Measurements from ENCODE around the gene RNF151.

RNF151 gene

DNA sequence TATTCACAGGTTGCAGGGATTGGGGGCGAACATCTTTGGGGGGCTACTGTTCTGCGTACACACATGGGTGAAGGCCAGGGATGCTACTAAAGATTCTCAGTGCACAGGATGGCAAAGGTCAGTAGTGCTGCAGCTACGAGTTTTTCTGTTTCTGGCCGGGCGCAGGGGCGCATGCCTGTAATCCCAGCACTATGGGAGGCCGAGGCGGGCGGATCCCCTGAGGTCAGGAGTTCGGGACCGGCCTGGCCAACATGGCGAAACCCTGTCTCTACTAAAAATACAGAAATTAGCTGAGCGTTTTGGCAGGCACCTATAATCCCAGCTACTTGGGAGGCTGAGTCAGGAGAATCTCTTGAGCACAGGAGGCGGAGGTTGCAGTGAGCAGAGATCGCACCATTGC lies 46.9 kb downstream of the RNF151 start:
- peaks cover 7 to 17% (median 14%) of the 10 kb centered on the region in 4 experiments for H3K4me1 ChIP-seq (ENCODE audit: control extremely low read depth in 1 of 4, control insufficient read depth in 4 of 4, insufficient read depth in 4 of 4, low read length in 3 of 4)
- no peak for DNase-seq
- CTCF ChIA-PET = interaction anchor here (1.2 to 1.5 kb wide), 2 partner anchors 10 to 19 kb away, joined by 3 to 7 read pairs; no protein-coding TSS in a partner anchor
- H3K27me3 ChIP-seq (replicated peaks in 2 of 5; ENCODE audit: control insufficient read depth in 4 of 5, insufficient read depth in 5 of 5, low read length in 4 of 5) = peaks cover 0 to 4% (median 0%) of the 10 kb centered on the region in 5 experiments
- H3K36me3 ChIP-seq (ENCODE audit: control insufficient read depth in 4 of 4, insufficient read depth in 4 of 4, low read length in 3 of 4) = no peaks in the 10 kb centered on the region
- no peaks in the 10 kb centered on the region for H3K9me3 ChIP-seq (ENCODE audit: control extremely low read depth in 1 of 5, control insufficient read depth in 4 of 5, insufficient read depth in 2 of 5, low read depth in 1 of 5, low read length in 4 of 5)
- H3K27ac ChIP-seq (ENCODE audit: insufficient read depth in 1 of 2, low read depth in 1 of 2, low read length in 2 of 2, poor library complexity in 1 of 2, severe bottlenecking in 2 of 2) = no peak overlapping the region
- H3K4me3 ChIP-seq (ENCODE audit: control insufficient read depth in 1 of 7, extremely low read depth in 1 of 7, insufficient read depth in 4 of 7, low read depth in 2 of 7, low read length in 6 of 7) = no peak overlapping the region
- 98% methylated on average over 12 of the region's 15 CpGs for WGBS (ENCODE audit: insufficient coverage)
- POLR2A ChIA-PET = no interaction called here

DNA sequence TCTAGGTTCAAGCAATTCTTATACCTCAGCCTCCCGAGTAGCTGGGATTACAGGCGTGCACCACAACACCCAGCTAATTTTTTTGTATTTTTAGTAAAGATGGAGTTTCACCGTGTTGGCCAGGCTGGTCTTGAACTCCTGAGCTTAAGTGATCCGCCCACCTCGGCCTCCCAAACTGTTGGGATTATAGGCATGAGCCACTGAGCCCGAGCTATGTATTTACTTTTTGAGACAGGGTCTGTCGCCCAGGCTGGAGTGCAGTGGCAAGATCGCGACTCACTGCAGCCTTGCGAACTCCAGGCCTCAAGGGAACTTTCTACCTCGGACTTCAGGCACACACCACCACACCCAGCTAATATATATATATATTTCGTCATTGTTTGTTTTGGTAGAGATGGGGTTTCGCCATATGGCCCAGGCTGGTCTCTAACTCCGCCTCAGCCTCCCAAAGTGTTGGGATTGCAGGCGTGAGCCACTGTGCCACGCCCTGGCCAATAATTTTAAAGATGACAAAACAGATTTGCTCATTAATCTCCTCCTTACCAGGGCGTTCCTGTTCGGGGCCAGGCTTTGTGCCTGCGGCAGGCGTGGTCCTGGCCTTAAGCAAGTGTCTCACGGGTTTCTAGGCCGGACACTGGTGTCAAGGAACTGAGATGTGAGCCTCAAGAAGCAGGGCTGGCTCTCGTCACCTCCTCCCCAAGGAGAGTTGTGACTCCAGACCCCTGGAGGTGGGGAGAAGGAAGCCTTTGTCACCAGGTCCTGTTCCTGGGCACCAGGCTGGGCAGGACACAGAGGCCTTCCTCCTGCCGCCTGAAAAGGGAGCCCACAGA lies 48.7 kb downstream of the RNF151 start:
- DNase-seq = no peak
- H3K27me3 ChIP-seq (replicated peaks in 2 of 5; ENCODE audit: control insufficient read depth in 4 of 5, insufficient read depth in 5 of 5, low read length in 4 of 5) = peaks cover 0 to 20% (median 7%) of the 10 kb centered on the region in 5 experiments
- CTCF ChIA-PET = interaction anchor here (0.9 to 1.6 kb wide), 2 partner anchors 10 to 126 kb away, joined by 3 to 5 read pairs; no protein-coding TSS in a partner anchor
- H3K27ac ChIP-seq (ENCODE audit: insufficient read depth in 1 of 2, low read depth in 1 of 2, low read length in 2 of 2, poor library complexity in 1 of 2, severe bottlenecking in 2 of 2) = no peak overlapping the region
- no peaks in the 10 kb centered on the region for H3K9me3 ChIP-seq (ENCODE audit: control extremely low read depth in 1 of 5, control insufficient read depth in 4 of 5, insufficient read depth in 2 of 5, low read depth in 1 of 5, low read length in 4 of 5)
- 97% methylated on average over 16 of the region's 24 CpGs for WGBS (ENCODE audit: insufficient coverage)
- H3K4me1 ChIP-seq (ENCODE audit: control extremely low read depth in 1 of 4, control insufficient read depth in 4 of 4, insufficient read depth in 4 of 4, low read length in 3 of 4) = peaks cover 2 to 17% (median 14%) of the 10 kb centered on the region in 4 experiments
- POLR2A ChIA-PET = no interaction called here
- H3K4me3 ChIP-seq (ENCODE audit: control insufficient read depth in 1 of 7, extremely low read depth in 1 of 7, insufficient read depth in 4 of 7, low read depth in 2 of 7, low read length in 6 of 7) = no peak overlapping the region
- no peaks in the 10 kb centered on the region for H3K36me3 ChIP-seq (ENCODE audit: control insufficient read depth in 4 of 4, insufficient read depth in 4 of 4, low read length in 3 of 4)

DNA sequence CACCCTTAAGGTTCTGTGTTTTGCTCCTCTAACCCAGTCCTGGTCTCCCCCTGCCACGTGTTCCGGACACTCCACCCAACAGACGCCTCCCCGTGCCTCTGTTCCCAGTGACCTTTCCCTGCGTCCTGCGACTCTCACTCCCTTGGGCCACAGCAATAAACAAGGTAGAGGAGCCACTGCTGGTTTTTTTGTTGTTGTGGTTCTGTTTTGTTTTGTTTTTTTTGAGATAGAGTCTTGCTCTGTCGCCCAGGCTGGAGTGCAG lies 49.2 kb downstream of the RNF151 start:
- ChIA-PET POLR2A (no interaction called here), CTCF (interaction anchor here (0.9 to 1.3 kb wide), 4 partner anchors 9 to 132 kb away, joined by 3 to 6 read pairs (median 6); no protein-coding TSS in a partner anchor)
- H3K4me1 ChIP-seq (ENCODE audit: control extremely low read depth in 1 of 4, control insufficient read depth in 4 of 4, insufficient read depth in 4 of 4, low read length in 3 of 4) = peaks cover 0 to 19% (median 15%) of the 10 kb centered on the region in 4 experiments
- peaks cover 0 to 25% (median 7%) of the 10 kb centered on the region in 5 experiments for H3K27me3 ChIP-seq (replicated peaks in 2 of 5; ENCODE audit: control insufficient read depth in 4 of 5, insufficient read depth in 5 of 5, low read length in 4 of 5)
- H3K4me3 ChIP-seq (ENCODE audit: control insufficient read depth in 1 of 7, extremely low read depth in 1 of 7, insufficient read depth in 4 of 7, low read depth in 2 of 7, low read length in 6 of 7) = no peak overlapping the region
- H3K36me3 ChIP-seq (ENCODE audit: control insufficient read depth in 4 of 4, insufficient read depth in 4 of 4, low read length in 3 of 4) = no peaks in the 10 kb centered on the region
- no peak for DNase-seq
- WGBS (ENCODE audit: insufficient coverage) = 95% methylated on average over 6 of the region's 7 CpGs
- H3K27ac ChIP-seq (ENCODE audit: insufficient read depth in 1 of 2, low read depth in 1 of 2, low read length in 2 of 2, poor library complexity in 1 of 2, severe bottlenecking in 2 of 2) = no peak overlapping the region
- H3K9me3 ChIP-seq (ENCODE audit: control extremely low read depth in 1 of 5, control insufficient read depth in 4 of 5, insufficient read depth in 2 of 5, low read depth in 1 of 5, low read length in 4 of 5) = no peaks in the 10 kb centered on the region

DNA sequence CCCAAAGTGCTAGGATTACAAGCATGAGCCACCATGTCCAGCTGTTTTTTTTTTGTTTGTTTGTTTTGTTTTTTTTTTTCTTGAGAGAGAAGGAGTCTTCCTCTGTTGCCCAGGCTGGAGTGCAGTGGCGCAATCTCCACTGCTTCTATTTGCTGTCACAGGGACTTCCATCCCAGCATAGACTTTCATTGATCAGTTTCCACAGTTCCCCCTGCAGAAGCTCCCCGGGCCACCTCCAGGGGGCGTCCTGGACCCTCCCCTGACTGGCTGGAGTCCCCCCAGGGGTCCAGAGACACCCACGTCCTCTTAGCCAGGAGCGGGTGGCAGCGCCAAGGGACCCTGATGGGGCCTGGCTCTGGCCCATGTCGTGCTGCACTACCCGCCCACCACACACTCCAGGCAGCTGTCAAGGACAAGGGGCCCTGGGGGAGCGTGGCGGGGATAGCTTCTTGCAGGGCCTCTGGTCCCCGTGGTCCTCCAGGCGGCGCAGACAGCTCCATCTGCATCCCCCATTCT lies 49.8 kb downstream of the RNF151 start:
- H3K9me3 ChIP-seq (ENCODE audit: control extremely low read depth in 1 of 5, control insufficient read depth in 4 of 5, insufficient read depth in 2 of 5, low read depth in 1 of 5, low read length in 4 of 5) = no peaks in the 10 kb centered on the region
- no peak overlapping the region for H3K27ac ChIP-seq (ENCODE audit: insufficient read depth in 1 of 2, low read depth in 1 of 2, low read length in 2 of 2, poor library complexity in 1 of 2, severe bottlenecking in 2 of 2)
- H3K36me3 ChIP-seq (ENCODE audit: control insufficient read depth in 4 of 4, insufficient read depth in 4 of 4, low read length in 3 of 4) = no peaks in the 10 kb centered on the region
- peaks cover 0 to 19% (median 15%) of the 10 kb centered on the region in 4 experiments for H3K4me1 ChIP-seq (ENCODE audit: control extremely low read depth in 1 of 4, control insufficient read depth in 4 of 4, insufficient read depth in 4 of 4, low read length in 3 of 4)
- POLR2A ChIA-PET = no interaction called here
- H3K27me3 ChIP-seq (replicated peaks in 2 of 5; ENCODE audit: control insufficient read depth in 4 of 5, insufficient read depth in 5 of 5, low read length in 4 of 5) = peaks cover 0 to 29% (median 7%) of the 10 kb centered on the region in 5 experiments
- 41% methylated on average over 6 of the region's 13 CpGs for WGBS (ENCODE audit: insufficient coverage)
- peak in 2 of 3 donors; percentile 28 to 36 for DNase-seq
- CTCF ChIA-PET = interaction anchor here (0.8 to 1.3 kb wide), 6 partner anchors 9 to 131 kb away, joined by 3 to 6 read pairs (median 4); no protein-coding TSS in a partner anchor
- H3K4me3 ChIP-seq (ENCODE audit: control insufficient read depth in 1 of 7, extremely low read depth in 1 of 7, insufficient read depth in 4 of 7, low read depth in 2 of 7, low read length in 6 of 7) = no peak overlapping the region

Data from common myeloid progenitor, CD34-positive (primary cell).